Measurements from ENCODE around the gene NKD2.

DNA sequence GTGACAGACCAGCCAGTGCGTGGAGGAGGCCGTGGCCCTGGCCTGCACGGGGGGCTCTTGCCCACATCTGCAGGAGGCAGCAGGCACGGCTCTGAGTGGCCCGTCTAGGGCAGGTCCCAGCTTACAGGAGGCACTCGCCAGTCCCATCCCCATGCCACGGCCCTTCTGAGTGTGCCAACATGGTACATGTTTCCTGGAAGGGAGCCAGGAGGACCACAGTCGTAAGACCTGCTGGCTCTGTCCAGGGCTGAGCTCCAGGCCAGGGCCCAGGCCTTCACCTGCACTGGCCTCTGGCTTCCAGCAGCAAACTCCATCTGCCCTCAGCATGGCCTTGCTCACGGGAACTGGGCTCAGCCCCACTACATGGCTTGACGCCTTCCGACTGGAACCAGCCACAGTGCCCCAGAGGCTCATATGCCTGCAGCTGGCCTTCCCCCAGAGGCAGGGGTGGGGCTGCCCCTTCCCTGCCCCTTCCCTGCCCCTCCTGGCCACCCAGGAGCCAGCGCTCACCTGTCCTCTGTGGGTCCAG lies 3.8 kb downstream of the NKD2 start:
- TF ChIP-seq CTCF (IDR thresholded peaks at IDR 0.05) (no peak), POLR2A (IDR thresholded peaks at IDR 0.05) (no peak)

Data from adrenal gland (tissue), 5 donors.